ENCODE data around the gene OR2A5. TPM values are rescaled to one million over a fixed set of nuclear protein-coding genes. Genes with fewer than 3 reads are reported as not detected.
"Not testable (repeated sequence)": the region's sequence is repeated elsewhere in the genome, so short reads cannot be mapped to it uniquely, and the experiment has no call there.

The OR2A5 gene
- total RNA-seq (2014; rRNA removed; shearing (Covaris generic)), result not detected in 2 replicates

- no peak for DNase-seq (ENCODE audit: low spot score)
Measured at GRCh38 chr7:144048648-144049047, at the start of gene OR2A5. Gene OR2A5, plus strand, starts transcription at chr7:144048948. Its CDS starts 1,454 bp downstream, at chr7:144050402.

GRCh38 chr7:144000020-144000419 is 48.7 kb upstream of the OR2A5 start, which contains the start of gene OR6B1:
Gene OR6B1, plus strand, starts transcription at chr7:144000320. Its CDS starts 3,677 bp downstream, at chr7:144003997.
- no peak for DNase-seq (ENCODE audit: low spot score)

DNA sequence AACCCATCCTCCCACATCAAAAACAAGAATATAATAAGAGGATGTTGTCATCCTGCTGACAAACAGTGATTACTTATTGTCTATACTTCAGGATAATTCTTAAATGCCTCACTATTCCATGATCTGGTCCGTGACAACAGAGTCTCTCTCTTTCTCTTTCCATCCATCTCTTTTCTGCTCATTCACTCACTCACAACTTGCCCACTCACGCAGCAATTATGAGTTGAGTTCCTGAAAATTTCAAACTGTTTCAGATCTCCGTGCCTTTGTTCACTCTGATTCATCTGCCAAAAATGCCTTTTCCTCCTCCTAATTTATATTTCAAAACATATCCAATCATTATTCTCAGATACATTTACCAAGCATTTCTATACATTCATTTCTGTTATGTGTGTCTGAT is 47.2 kb upstream of the OR2A5 start:
- no peak for DNase-seq (ENCODE audit: low spot score)

DNA sequence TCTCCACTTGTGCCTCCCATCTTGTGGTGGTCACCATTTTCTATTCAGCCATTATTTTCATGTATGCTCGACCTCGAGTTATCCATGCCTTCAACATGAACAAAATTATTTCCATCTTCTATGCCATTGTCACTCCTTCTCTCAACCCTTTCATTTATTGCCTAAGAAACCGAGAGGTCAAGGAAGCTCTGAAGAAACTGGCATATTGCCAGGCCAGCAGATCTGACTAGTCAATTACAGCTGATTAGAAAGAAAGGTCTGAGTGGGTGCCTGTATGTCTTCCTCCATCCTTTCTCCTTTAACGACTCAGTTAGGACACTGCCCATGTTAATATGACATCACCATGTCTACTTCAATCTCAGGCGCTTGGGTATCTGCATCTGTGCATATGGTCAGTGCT is 44.0 kb upstream of the OR2A5 start:
- no peak for DNase-seq (ENCODE audit: low spot score)

DNA sequence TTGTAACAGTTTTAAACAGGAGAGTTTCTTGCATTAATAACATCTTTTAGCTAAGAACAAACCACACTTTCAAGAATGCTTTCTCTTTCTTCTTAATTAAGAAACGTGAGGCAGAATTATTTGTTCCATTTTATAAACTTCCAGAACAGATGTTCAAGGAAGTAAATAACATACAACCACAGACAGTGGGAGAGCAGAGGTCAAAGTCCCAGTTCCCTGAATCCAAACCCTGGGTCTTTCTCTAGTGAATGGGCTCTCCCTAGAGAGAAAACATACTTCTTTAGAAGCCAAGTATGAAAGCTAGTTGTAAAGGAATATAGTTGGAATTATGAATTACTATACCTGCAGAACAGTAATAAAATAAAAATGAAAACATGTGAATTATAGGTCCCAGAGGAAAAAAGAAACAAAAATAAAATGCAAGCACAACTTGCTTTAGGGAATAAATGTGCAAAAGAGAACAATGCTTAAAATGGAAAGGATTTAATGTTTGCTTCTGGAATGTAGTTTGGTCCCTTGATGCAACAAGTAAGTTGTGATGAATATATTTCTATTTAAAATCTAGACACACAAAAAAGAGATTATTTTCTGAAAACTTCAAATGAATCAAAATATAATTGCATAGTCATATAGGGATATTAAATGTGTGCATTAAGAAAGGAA is 42.6 kb upstream of the OR2A5 start:
- no peak for DNase-seq (ENCODE audit: low spot score)

GRCh38 chr7:144006692-144007042 is 42.1 kb upstream of the OR2A5 start:
- no peak for DNase-seq (ENCODE audit: low spot score)

DNA sequence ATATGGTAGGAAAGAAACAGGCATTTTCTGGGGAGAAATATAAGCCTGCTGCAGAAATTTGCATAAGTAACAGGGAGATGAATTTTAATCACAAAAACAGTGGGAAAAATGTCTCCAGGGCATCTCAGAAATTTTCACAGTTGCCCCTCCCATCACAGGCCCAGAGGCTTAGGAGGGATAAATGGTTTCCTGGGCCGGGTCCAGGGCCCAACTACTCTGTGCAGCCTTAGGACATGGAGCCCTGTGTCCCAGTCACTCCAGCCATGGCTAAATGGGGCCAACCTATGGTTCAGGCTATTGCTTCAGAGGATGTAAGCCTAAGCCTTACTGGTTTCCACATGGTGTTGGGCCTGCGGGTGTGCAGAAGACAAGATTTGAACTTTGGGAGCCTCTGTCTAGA is 39.4 kb upstream of the OR2A5 start:
- DNase-seq (ENCODE audit: low spot score), result no peak

DNA sequence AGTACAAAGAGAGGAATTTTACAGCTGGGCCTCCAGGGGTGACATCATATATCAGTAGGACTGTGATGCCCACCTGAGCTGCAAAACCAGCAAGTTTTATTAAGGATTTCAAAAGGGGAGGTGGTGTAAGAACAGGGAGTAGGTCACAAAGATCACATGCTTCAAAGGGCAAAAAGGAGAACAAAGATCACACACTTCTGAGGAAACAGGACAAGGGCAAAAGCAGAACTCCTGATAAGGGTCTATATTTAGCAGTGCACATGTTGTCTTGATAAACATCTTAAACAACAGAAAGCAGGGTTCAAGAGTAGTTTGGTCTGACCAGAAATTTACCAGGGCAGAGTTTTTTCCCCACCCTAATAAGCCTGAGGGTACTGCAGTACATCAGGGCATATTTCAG is 38.7 kb upstream of the OR2A5 start:
- DNase-seq (ENCODE audit: low spot score), result not testable (repeated sequence)

- not testable (repeated sequence) for DNase-seq (ENCODE audit: low spot score)
Measured at GRCh38 chr7:144010821-144011220, 37.9 kb upstream of the OR2A5 start.

GRCh38 chr7:144011458-144012230 is 37.1 kb upstream of the OR2A5 start:
- peak; percentile 74 for DNase-seq (ENCODE audit: low spot score)

- no peak for DNase-seq (ENCODE audit: low spot score)
Measured at GRCh38 chr7:144018065-144018464, 30.7 kb upstream of the OR2A5 start.

DNA sequence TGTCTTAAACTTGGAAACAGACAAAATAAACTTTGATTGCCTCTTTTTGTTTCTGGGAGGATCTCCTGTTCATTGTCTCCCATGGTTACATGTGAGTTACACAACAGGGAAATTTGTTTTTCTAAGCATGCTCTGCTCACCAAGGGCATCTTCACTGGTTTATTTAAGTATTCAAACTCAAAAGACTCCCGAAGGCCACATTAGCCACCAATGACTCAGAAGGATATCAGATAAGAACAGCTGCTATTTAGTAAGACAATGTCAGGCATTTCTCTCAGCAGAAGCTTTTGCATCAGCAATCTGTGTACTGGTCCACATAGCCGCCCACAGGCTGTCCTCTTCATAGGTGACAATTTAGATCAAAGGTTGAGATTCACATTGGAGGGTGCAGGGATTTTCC is 29.3 kb upstream of the OR2A5 start:
- peak; percentile 7 for DNase-seq (ENCODE audit: low spot score)

DNA sequence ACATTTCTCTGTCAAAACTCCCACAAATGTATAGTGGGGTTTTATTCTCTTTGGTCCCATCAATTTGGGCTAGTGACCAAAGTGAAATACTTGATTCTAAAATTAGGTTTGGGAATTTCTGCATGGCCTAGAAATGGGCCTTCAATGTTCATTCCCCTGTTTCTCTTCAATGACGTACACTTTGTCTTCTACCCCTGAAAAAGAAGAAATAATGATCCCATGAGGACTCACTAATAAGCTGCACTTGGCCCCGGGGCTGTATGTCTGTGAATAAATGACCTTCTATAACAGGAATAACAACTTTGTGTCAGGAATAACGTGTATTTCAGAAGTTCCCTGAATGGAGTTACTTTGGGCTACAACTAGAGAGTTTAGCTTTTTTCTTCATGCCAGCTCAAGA is 28.4 kb upstream of the OR2A5 start:
- DNase-seq (ENCODE audit: low spot score), result no peak

DNA sequence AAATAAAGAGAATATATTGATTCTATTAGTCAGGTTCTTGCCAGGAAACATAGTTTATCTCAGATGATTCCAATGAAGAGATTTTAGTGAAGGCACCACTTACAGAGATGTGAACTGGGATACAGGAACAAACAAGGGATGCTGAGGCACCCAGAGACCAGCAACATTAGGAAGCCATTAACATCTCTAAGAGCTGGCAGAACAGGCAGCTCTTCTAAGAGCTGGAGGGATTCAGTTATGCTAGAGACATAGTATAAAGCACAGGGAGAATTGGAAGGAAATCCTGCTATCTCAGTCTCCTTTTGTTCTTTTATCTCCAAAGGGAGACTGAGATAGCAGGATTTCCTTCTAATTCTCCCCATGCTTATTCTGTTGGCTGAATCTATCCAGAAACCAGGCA is 26.6 kb upstream of the OR2A5 start:
- DNase-seq (ENCODE audit: low spot score), result no peak

GRCh38 chr7:144023171-144023827 is 25.4 kb upstream of the OR2A5 start:
- no peak for DNase-seq (ENCODE audit: low spot score)

DNA sequence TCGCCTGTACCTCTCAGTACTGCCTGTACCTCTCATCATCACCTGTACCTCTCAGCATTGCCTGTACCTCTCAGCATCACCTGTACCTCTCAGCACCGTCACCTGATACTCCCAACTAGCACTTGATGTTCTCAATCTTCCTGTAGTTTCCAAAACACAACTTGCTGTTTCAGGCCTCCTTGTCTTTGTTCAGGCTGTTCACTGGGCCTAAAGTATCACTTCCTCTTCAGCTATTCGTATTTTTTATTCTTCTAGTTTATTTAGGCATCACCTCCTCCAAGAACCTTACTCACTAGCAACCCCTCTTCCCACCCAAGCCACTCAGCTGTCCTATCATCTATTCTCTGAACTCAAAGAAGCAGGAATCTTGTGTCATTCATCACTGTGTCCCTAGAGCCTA is 24.5 kb upstream of the OR2A5 start:
- DNase-seq (ENCODE audit: low spot score), result no peak

DNA sequence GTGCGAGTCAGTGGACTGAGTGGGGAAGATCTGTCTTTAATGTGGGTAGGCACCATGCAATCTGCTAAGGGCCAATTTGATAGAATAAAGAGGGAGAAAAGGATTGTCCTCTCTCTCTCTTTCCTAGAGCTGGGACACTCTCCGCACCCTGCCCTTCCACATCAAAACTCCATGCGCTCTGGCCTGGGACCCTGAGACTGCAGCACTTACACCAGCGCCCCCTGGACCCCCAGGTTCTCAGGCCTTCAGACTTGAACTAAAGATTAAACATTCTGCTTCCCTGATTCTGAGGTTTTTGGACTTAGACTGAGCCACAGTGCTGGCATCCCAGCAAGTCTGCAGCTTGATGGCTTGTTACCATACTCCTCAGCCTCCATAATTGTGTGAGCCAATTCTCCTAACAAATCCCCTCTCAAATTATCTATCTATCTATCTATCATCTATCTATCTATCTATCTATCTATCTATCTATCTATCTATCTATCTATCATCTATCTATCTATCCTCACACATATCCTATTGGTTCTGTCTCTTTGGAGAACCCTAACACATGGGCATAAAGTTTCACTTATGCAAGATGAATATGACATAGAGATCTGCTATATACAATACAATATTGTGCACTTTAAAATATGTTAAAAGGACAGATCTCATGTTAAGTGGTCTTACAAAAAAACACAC is 22.4 kb upstream of the OR2A5 start:
- no peak for DNase-seq (ENCODE audit: low spot score)

GRCh38 chr7:144027070-144027469 is 21.7 kb upstream of the OR2A5 start:
- peak; percentile 53 for DNase-seq (ENCODE audit: low spot score)

DNA sequence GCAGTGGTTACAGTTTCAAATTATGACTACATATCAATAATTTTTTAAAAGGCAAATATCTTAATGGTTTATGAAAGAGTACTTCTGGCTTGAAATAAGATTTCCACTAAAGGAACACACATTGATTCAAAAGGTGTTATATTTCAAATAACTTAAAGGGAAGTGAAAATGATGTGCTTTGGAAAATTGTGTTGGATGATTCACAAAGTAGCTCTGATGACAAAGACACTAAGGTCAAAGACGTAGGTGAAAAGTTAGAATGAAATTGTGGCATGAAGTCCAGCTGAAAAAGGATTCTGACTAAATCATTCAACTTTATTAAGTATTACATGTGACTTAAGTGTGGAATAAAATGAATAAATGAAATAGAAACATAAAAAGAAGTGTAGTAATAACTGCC is 20.8 kb upstream of the OR2A5 start:
- DNase-seq (ENCODE audit: low spot score), result no peak

DNA sequence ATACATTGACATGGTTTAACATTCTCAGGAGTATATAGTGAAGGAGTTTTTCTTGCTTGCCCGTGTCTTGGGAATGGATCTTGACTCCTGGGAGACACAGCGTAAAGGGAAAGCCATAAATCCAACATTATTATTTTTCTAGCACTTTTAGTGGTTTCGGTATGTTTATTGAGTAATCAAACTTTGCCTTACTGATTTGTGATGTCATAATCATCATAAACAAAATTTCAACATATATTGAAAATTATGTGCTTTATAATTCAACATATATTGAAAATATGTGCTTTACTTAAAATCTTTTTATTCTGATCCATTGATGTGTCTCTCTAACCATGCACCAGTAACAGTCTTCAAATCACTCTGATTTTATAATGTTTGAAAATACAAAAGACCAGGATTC is 20.2 kb upstream of the OR2A5 start:
- no peak for DNase-seq (ENCODE audit: low spot score)

- DNase-seq (ENCODE audit: low spot score), result no peak
Measured at GRCh38 chr7:144032516-144032915, 16.2 kb upstream of the OR2A5 start.
